OCI-LY7 (cell line): ENCODE measurements around the gene EXO5. TPM values are rescaled to one million over a fixed set of nuclear protein-coding genes. Genes with fewer than 3 reads are reported as not detected.

Experiments used
- BruUV-seq: library from RNA; stranded (reverse); fragments of 400-500 nt; replicated peaks from 2 replicates; lab custom pipeline; 2021; lab: Mats Ljungman, UMichigan
- CTCF ChIA-PET: fragments of 300-600 bp; sonication (Branson Sonifier 250); formaldehyde crosslinking; loops from one replicate; lab custom pipeline; 2022; ENCODE audit warnings: antibody characterized with exemption; ENCODE audit not compliant: unreplicated experiment; lab: Charles Lee
- POLR2A ChIA-PET: fragments of 300-600 bp; sonication (Branson Sonifier 250); formaldehyde crosslinking; loops from one replicate; lab custom pipeline; 2022; ENCODE audit warnings: antibody characterized with exemption; lab: Charles Lee
- DNase-seq: peaks from one replicate; pipeline ENCODE4 v3.0.0-alpha.2; 2015; ENCODE audit warnings: low spot score
- H2AFZ ChIP-seq: fragments of 200-600 bp; sonication (generic), shearing (Covaris generic); 2 replicates; pipeline ENCODE4 v1.6.1; 2014; ENCODE audit warnings: mild to moderate bottlenecking, antibody characterized with exemption, low read length, moderate library complexity
- H3K27ac ChIP-seq: fragments of 200-600 bp; sonication (generic); 2 replicates; pipeline ENCODE4 v1.5.1; 2014; ENCODE audit warnings: mixed run types, low read depth, mild to moderate bottlenecking, moderate library complexity, low read length, inconsistent platforms; ENCODE audit not compliant: poor library complexity, severe bottlenecking
- H3K36me3 ChIP-seq: fragments of 200-600 bp; sonication (generic); 2 replicates; pipeline ENCODE4 v1.6.1; 2014; ENCODE audit warnings: mild to moderate bottlenecking, antibody characterized with exemption, low read length, moderate library complexity, mixed read lengths; ENCODE audit not compliant: insufficient read depth
- H3K4me1 ChIP-seq: fragments of 200-600 bp; sonication (generic); 2 replicates; pipeline ENCODE4 v1.5.1; 2014; ENCODE audit warnings: mild to moderate bottlenecking, low read length; ENCODE audit not compliant: insufficient read depth, poor library complexity, severe bottlenecking
- H3K4me2 ChIP-seq: fragments of 200-600 bp; sonication (generic); 2 replicates; pipeline ENCODE4 v1.6.1; 2014; ENCODE audit warnings: mild to moderate bottlenecking, low read length
- H3K4me3 ChIP-seq: fragments of 200-600 bp; sonication (generic); 2 replicates; pipeline ENCODE4 v1.5.1; 2014; ENCODE audit warnings: mild to moderate bottlenecking, low read depth, low read length; ENCODE audit not compliant: poor library complexity, severe bottlenecking
- H3K79me2 ChIP-seq: fragments of 200-600 bp; sonication (generic); 2 replicates; pipeline ENCODE4 v1.6.1; 2016; ENCODE audit warnings: low read depth, mild to moderate bottlenecking, low read length, moderate library complexity, mixed read lengths; ENCODE audit not compliant: insufficient read depth
- H3K9me2 ChIP-seq: fragments of 200-600 bp; sonication (generic); 2 replicates; pipeline ENCODE4 v1.6.1; 2016; ENCODE audit warnings: mild to moderate bottlenecking, low read length, mixed read lengths; ENCODE audit not compliant: insufficient read depth
- H3K9me3 ChIP-seq: fragments of 200-600 bp; sonication (generic); 2 replicates; pipeline ENCODE4 v1.6.1; 2014; ENCODE audit warnings: mild to moderate bottlenecking, mixed run types, low read length, mixed read lengths
- H4K20me1 ChIP-seq: fragments of 200-600 bp; sonication (generic); 2 replicates; pipeline ENCODE4 v1.6.1; 2014; ENCODE audit warnings: mild to moderate bottlenecking, antibody characterized with exemption, low read length, moderate library complexity, mixed read lengths; ENCODE audit not compliant: insufficient read depth
- CTCF ChIP-seq: fragments of 200-600 bp; sonication (generic); conservative IDR thresholded peaks from 2 replicates; pipeline ENCODE4 v1.5.1; 2014; ENCODE audit warnings: mild to moderate bottlenecking, antibody characterized with exemption, low read length, moderate library complexity, mixed read lengths
- EZH2phosphoT487 ChIP-seq: fragments of 200-600 bp; sonication (generic); IDR thresholded peaks from 2 replicates; pipeline ENCODE4 v1.6.1; 2018; ENCODE audit warnings: low read depth, borderline replicate concordance, mild to moderate bottlenecking, mixed run types, antibody characterized with exemption, low read length, moderate library complexity, mixed read lengths
- intact Hi-C: fragments of 100-400 bp; cut with micrococcal nuclease; formaldehyde crosslinking; loops from one replicate; pipeline ENCODE4 v1.10.0; 2022; ENCODE audit not compliant: unreplicated experiment
- total RNA-seq, 2 experiments: library from RNA; depleted of rRNA in 1 of 2; stranded (reverse); fragments of >200 nt in 1 of 2; shearing (Covaris generic) in 1 of 2; gene quantifications; 2 replicates each; pipeline ENCODE4 v1.2.3, GENCODE V29; 2014 to 2022

EXO5 gene
- total RNA-seq, 2 experiments from 2014 or later, result 11.2 to 12.7 TPM

GRCh38 chr1:40531381-40532061 is 23.0 kb downstream of the EXO5 start, which contains the start of gene ZNF684:
ZNF684 (plus strand) TSS chr1:40531637; CDS start chr1:40533167, 1,530 bp downstream.
- Histone ChIP-seq H3K4me2 (peak within 1 kb of the TSS; percentile 96), H3K9me2 (no peaks in the 10 kb centered on the region), H3K27ac (peak within 1 kb of the TSS; percentile 16), H3K79me2 (no peaks in the 10 kb centered on the region), H4K20me1 (no peaks in the 10 kb centered on the region), H2AFZ (peak within 1 kb of the TSS; percentile 100), H3K9me3 (no peaks in the 10 kb centered on the region), H3K36me3 (peaks cover 13% of the 10 kb centered on the region), H3K4me3 (peak within 1 kb of the TSS; percentile 81), H3K4me1 (peaks cover 15% of the 10 kb centered on the region)
- intact Hi-C loops, result loop anchor here (5.0 kb wide), 1 partner anchor 181 kb away; no protein-coding TSS in a partner anchor
- TSS peak; percentile 65 for BruUV-seq
- TF ChIP-seq EZH2phosphoT487, result no peak
- no peak for TF ChIP-seq CTCF
- ChIA-PET CTCF (interaction anchor here (0.5 to 1.2 kb wide), 3 partner anchors 10 to 394 kb away, joined by 3 to 4 read pairs (median 3); no protein-coding TSS in a partner anchor), POLR2A (interaction anchor here (0.6 to 1.9 kb wide), 17 partner anchors 9 to 545 kb away, joined by 3 to 9 read pairs (median 4); partner anchors contain the start of genes EXO5, NFYC and RIMS3)
- DNase-seq, result peak; percentile 95

- Histone ChIP-seq H3K9me2 (no peaks in the 10 kb centered on the region), H2AFZ (peak overlapping the region; percentile 100), H3K79me2 (no peaks in the 10 kb centered on the region), H3K4me3 (peak overlapping the region; percentile 81), H3K36me3 (peaks cover 13% of the 10 kb centered on the region), H3K4me1 (peaks cover 15% of the 10 kb centered on the region), H3K27ac (peak overlapping the region; percentile 16), H3K9me3 (no peaks in the 10 kb centered on the region), H3K4me2 (peak overlapping the region; percentile 96), H4K20me1 (no peaks in the 10 kb centered on the region)
- intact Hi-C loops, result loop anchor here (5.0 kb wide), 1 partner anchor 180 kb away; no protein-coding TSS in a partner anchor
- POLR2A ChIA-PET, result interaction anchor here (0.6 to 1.9 kb wide), 19 partner anchors 9 to 686 kb away, joined by 3 to 9 read pairs (median 4); partner anchors contain the start of genes EXO5, NFYC and RIMS3
- BruUV-seq, result no TSS peak
- CTCF ChIA-PET, result interaction anchor here (0.9 to 1.2 kb wide), 3 partner anchors 9 to 418 kb away, joined by 3 to 4 read pairs (median 3); no protein-coding TSS in a partner anchor
- DNase-seq, result peak; percentile 8
- TF ChIP-seq EZH2phosphoT487 (no peak), CTCF (no peak)
Observed at GRCh38 chr1:40532062-40532389, 23.5 kb downstream of the EXO5 start.
